Activated naive CD4-positive, alpha-beta T cell (primary cell): ENCODE results near the gene UFC1.

Source experiments
- DNase-seq, 4 experiments: peaks; one replicate each; lab custom pipeline; 2025; lab: John Stamatoyannopoulos, UW

UFC1 gene

GRCh38 chr1:161171191-161171590 lies 17.4 kb downstream of the UFC1 start:
- DNase-seq = no peak

DNA sequence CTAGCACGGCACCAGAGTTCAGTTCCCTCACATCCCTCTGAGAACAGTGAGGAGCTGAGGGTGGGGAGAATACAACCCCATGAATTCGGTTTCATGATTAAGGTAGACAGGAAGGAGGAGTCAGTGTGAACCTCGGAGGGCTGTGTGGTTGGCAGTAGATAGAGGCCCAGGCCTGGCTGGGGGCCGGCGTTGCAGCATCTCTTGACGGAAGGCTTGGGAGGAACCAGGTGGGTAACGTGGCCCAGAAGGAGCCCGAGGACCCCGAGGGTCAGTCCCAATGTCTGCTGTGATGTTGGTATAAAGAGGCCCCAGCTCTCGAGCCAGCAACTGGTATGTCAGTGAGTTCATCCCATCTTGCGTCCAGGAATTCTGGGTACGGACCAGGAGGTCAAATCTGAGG lies 17.9 kb downstream of the UFC1 start:
- no peak for DNase-seq

DNA sequence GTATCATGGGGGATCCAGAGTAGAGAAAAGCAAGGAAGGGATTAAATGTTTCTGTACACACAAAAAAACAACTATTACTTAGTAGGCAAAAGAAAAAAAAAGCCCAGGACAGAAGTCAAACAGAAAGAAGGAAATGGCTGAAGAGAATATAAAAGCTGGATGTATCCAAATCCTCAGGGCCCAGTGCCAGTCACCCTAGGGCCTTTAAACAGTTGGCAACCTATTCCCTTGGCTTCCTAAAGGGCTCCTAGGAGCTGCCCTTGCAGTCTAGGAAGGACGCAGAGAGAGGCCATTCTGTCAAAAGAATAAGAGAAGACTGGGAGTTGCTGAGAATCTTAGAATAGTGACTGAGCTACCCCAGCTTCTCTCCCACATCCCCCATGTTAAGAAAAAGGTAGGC lies 18.6 kb downstream of the UFC1 start:
- no peak for DNase-seq

DNA sequence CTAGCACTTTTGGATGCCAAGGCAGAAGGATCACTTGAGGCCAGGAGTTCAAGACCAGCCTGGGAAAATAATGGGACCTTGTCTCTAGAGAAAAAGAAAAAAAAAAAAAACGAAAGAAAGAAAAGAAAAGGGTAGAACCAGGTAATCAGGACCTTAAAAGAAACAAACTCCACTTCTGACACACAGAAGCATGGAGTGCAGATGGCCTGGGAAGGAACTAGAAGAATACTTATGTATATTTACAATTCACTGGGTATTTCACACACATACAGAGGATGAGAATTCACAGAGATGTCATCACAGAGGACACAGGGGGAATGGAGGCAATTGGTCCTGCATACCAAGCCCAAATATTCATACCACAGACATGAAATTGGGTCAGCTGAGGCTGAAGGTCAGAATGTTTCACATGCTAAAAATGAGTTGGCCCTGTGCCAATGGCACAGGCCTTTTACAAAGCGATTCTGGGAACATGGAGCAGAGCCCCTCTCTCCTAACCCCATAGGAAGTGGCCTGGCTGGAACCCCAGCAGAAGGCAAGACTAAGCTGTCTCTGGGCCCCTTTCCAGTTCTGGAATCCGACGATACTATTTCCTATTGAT lies 19.1 kb downstream of the UFC1 start:
- no peak for DNase-seq

DNA sequence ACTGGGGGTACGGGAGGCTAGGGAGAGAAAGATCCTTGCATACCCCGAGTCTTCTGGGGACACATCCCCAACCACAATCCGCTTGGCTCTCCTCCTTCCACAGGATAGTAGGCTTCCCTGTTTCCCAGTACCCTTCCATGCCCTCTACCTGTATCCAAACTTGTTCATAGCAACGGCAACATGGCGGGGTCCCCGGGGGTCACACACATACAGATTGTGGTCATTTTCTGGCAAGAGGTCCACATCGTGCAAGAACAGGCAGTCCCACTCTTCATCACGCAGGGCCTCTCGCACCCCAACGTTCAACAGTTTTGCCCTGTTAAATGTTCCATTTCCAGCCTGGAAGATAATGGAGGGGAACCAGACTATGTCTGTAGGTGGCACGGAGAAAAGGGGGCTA lies 19.9 kb downstream of the UFC1 start:
- DNase-seq = no peak

DNA sequence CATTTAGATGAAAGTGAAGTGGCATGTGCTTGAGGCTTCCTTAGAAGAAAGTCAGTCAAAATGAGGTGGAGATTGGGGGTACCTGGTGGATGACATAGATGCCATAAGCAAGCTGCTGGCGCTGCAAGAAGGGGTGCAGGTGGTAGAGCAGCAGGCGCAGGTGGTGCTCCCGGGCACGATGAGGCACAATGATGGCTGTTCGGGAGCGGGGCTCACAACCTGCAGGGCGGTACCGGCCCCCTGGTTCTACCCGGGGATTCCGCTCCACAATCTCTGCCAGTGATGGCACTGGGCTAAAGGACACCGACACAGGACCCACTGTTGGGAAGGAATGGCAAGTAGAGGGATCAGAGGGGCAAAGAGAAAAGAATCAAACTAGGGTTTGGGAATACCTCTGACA lies 21.1 kb downstream of the UFC1 start:
- DNase-seq = no peak

DNA sequence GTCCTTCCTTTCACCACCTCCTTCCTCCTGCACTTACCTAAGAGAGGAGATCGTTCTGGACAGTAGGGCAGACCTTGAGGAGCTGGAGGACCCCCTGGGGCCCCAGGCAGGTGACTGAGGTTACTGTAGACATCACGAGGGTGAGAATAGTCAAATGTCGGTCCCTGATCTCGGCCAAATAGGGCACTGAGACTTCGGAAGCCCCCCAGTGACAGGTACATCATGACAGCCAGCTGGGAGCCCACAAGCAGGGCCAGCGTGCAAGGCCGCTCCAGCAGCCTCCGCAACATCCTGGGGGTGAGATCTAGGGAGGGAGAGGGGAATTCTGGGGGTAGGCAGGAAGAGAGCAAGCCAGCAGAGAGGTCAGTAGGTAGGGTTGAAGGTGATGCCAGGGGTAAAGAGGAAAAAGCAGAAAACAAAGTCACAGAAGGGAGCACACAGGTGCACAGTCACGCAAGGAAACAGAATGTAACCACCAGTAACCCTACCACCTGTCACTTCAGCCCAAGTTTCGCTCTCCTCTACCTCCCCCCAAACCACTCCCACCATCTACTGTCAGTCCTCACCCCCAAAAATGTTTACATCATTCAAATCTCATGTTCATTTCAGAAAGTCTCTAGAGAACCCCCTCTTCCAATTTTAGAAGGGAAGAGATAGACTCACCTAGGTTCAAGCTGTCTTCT lies 22.1 kb downstream of the UFC1 start:
- DNase-seq = no peak

- no peak for DNase-seq
Observed at GRCh38 chr1:161176468-161177111, 22.8 kb downstream of the UFC1 start.

GRCh38 chr1:161177112-161177935 lies 23.5 kb downstream of the UFC1 start, which contains the start of gene B4GALT3:
Gene B4GALT3, minus strand, starts transcription at chr1:161177507. Its CDS starts 1,447 bp downstream, at chr1:161176060.
- DNase-seq = peak; percentile 91 to 98 (median 95)

- DNase-seq = no peak
Observed at GRCh38 chr1:161177936-161178244, 24.1 kb downstream of the UFC1 start.

DNA sequence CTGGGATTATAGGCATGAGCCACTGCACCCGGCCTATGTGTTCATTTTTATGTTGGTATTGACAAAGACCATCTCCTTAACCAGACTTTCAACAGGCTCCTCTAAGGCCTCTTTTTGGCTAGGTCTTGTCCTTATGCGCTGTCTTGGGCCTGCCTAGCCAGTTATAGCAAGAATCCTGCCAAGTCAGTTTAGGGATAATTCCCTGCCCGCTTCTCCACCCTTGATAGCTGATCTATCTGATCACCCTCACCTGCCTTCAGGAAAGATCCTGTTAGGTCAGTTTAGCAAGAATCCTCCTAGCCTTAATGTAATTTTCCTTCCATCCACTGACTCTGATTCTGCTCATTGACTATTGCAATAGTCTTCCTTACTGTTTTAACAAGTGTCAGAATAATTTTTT lies 25.9 kb downstream of the UFC1 start:
- DNase-seq = no peak

DNA sequence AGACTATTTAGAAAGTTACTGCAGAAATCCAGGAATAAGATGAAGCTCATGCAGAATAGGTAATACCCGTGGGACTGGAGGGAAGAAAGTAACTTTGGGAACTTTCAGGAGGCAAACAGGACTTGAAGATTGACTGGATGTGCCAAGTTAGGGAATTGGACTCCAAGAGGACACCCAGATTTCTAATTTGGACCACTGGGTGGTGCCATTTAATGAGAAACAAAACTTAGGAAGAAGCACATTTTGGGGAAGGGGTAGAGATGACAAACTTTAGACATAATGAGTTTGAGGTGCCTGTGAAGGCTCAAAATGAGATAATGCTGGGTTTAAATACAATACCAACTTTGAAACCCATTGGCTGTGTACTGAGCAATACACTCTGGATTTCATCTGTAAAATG lies 26.9 kb downstream of the UFC1 start:
- no peak for DNase-seq

DNA sequence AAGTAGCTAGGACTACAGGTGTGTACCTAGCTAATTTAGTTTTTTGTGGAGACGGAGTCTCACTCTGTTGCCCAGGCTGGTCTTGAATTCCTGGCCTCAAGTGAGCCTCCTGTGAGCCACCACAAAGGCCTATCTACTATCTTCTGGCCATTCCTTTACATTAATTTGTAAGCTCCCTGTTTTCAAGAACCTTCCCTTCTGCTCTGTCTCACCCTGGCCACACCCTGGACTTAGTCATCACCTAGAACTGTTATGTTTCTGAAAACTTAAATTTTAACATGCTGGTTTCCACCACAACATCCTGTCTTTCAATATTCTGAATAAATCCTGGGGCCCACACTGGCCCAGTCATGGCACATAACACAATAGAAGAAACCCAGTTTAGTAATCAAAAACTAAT lies 28.4 kb downstream of the UFC1 start:
- peak in 1 of 4 experiments; percentile 29 for DNase-seq

GRCh38 chr1:161185282-161185682 lies 31.5 kb downstream of the UFC1 start:
- peak in 2 of 4 experiments; percentile 58 to 60 for DNase-seq

GRCh38 chr1:161185732-161186311 lies 32.0 kb downstream of the UFC1 start:
- no peak for DNase-seq

DNA sequence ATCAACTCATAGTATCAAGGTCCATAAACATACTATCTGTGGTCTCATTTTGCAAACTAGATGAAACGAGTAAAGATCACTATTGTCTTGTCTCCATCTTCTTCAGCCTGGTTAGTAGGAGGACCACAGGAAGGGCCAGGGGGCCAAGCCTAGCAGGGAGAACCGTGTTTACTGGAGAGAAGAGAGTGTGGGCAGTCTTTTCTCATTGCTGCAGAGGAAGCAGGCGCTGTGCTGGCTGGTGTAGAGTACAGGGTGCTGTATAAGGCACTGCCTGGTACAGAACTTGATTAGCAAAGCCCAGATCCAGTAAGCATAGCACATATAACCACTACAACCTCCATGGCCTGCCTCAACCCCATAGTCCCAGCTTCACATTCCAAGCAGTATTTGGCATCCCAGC lies 33.5 kb downstream of the UFC1 start:
- no peak for DNase-seq

DNA sequence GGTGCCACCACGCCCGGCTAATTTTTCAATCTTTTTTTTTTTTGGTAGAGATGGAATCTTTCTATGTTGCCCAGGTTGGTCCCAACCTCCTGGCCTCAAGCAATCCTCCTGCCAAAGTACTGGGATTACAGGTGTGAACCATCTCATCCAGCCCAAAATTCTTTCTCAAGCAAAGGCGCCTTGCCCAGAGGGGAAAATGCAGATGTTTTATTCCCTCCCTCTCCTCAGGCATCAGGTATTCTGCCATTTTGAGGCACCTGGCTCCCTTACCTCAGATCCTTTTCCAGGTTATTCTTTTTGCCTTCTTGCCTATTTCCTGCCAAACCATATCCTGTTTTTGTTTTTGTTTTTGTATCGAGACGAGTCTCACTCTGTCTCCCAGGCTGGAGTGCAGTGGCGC lies 34.6 kb downstream of the UFC1 start:
- no peak for DNase-seq

DNA sequence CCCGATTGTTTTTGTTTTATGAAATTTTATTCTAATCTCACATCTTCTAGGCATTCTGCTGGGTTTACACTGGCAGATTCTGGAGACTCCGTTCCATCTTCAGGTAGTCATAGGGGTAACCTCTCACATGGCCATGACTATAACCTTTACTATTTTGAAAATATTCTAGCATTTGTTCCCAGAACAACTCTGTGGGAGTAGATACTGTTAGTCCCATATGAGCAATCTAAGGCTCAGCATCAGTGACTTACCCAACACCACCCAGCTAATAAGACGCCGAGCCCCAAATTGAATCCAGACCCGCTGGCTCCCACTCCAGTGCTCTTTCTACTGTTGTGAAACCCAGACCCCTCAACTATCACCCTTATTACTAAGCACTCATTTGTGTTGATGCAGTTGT lies 35.3 kb downstream of the UFC1 start:
- DNase-seq = no peak

DNA sequence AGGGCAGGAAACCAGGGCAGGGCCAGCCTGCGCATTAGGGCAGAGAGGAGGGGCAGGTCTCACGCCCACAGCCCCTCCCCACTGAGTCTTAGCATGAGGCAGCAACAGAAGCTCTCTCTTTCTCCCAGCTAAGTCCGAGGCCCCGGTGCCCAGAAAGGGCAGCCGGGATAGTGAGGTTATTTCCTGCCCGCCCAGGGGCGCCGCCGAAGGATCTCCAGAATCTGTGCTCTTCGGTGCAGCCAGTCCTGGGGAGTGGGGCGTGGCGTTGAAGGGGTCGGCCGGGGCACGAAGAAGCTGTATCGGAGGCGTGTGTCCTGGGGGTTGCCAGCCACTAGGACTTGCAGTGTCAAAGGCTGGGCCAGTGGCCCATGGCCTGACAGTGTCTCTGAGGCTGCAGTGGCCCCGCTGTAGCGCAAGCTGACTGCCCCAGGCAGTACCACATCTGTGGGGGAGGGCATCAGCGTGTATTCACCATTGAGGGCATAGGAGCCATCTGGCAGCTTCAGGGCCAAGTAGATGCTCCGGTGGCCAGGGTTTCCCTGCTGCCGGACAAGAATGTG lies 37.3 kb downstream of the UFC1 start:
- no peak for DNase-seq

DNA sequence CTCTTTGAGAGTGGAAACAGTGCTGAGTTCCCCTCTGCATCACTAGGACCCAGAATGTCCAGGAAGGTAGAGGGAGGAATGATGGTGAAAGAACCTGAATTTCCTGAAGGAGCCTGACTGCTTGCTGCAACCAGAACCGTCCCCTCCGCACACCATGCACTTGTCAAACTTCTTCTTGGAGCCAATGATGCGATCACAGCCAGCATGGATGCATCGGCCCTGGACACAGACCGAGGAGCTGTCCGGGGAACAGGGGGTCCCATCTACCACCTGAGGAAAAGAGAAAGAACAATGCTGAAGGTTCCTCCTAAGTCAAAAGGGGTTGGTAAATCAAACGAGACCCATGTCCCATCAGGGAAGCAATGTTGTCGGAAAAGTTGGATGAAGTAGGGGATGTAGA lies 38.2 kb downstream of the UFC1 start:
- no peak for DNase-seq

GRCh38 chr1:161192476-161193465 lies 39.0 kb downstream of the UFC1 start:
- DNase-seq = peak in 2 of 4 experiments; percentile 43 to 47
